Mesenchymal stem cell (in vitro differentiated cells and primary cell): ENCODE data around the gene ZFYVE28.

Experiments
- DNase-seq: peaks from one replicate; pipeline ENCODE4 v3.0.0-alpha.2; 2013
- H2AFZ ChIP-seq: one replicate; pipeline ENCODE4 v1.6.1; 2013; ENCODE audit warnings: low read depth, mild to moderate bottlenecking, control low read depth, inconsistent platforms, low read length, moderate library complexity
- H2AK5ac ChIP-seq: 2 replicates; pipeline ENCODE4 v1.6.1; 2013; ENCODE audit warnings: low read length, moderate library complexity, mild to moderate bottlenecking, inconsistent platforms; ENCODE audit not compliant: severe bottlenecking
- H2BK120ac ChIP-seq: one replicate; pipeline ENCODE4 v1.6.1; 2013; ENCODE audit warnings: low read depth, mild to moderate bottlenecking, inconsistent platforms, low read length, moderate library complexity
- H2BK12ac ChIP-seq, 2 experiments: one replicate each; pipeline ENCODE4 v1.6.1; 2013; ENCODE audit warnings: inconsistent platforms in 2 of 2, low read length in 2 of 2, mild to moderate bottlenecking in 2 of 2, moderate library complexity in 2 of 2, control low read depth in 1 of 2
- H2BK15ac ChIP-seq: one replicate; pipeline ENCODE4 v1.6.1; 2013; ENCODE audit warnings: mild to moderate bottlenecking, low read depth, inconsistent platforms; ENCODE audit not compliant: poor library complexity, severe bottlenecking
- H2BK5ac ChIP-seq: 2 replicates; pipeline ENCODE4 v1.6.1; 2013; ENCODE audit warnings: low read depth, mild to moderate bottlenecking, low read length, control low read depth, inconsistent platforms; ENCODE audit not compliant: poor library complexity, severe bottlenecking
- H3K14ac ChIP-seq, 2 experiments: one replicate each; pipeline ENCODE4 v1.6.1; 2013; ENCODE audit warnings: inconsistent platforms in 2 of 2, low read length in 2 of 2, control low read depth in 1 of 2, mild to moderate bottlenecking in 1 of 2, moderate library complexity in 1 of 2
- H3K18ac ChIP-seq, 2 experiments: one replicate each; pipeline ENCODE4 v1.6.1; 2013; ENCODE audit warnings: inconsistent platforms in 2 of 2, low read length in 2 of 2, control low read depth in 1 of 2, low read depth in 1 of 2, mild to moderate bottlenecking in 1 of 2
- H3K23ac ChIP-seq, 2 experiments: one replicate each; pipeline ENCODE4 v1.6.1; 2013; ENCODE audit warnings: inconsistent platforms in 2 of 2, low read length in 2 of 2, mild to moderate bottlenecking in 2 of 2, moderate library complexity in 2 of 2, control low read depth in 1 of 2
- H3K27ac ChIP-seq: 2 replicates; pipeline ENCODE4 v1.5.1; 2013; ENCODE audit warnings: mild to moderate bottlenecking, moderate library complexity, low read length, control low read depth, inconsistent platforms; ENCODE audit not compliant: poor library complexity, severe bottlenecking
- H3K27me3 ChIP-seq, 2 experiments: 2 replicates each; pipeline versions ENCODE4 v1.6.1 to v1.7.0; 2013; ENCODE audit warnings: low read length in 2 of 2, mild to moderate bottlenecking in 2 of 2, moderate library complexity in 2 of 2, control low read depth in 1 of 2, inconsistent platforms in 1 of 2; ENCODE audit not compliant: control insufficient read depth in 1 of 2, insufficient read depth in 1 of 2
- H3K36me3 ChIP-seq, 2 experiments: 2 replicates each; pipeline versions ENCODE4 v1.6.1 to v1.7.0; 2013; ENCODE audit warnings: low read length in 2 of 2, control low read depth in 1 of 2, inconsistent platforms in 1 of 2, low read depth in 1 of 2, mild to moderate bottlenecking in 1 of 2; ENCODE audit not compliant: insufficient read depth in 2 of 2, control insufficient read depth in 1 of 2
- H3K4ac ChIP-seq, 2 experiments: one replicate each; pipeline ENCODE4 v1.6.1; 2013; ENCODE audit warnings: inconsistent platforms in 2 of 2, low read length in 2 of 2, mild to moderate bottlenecking in 2 of 2, moderate library complexity in 2 of 2, control low read depth in 1 of 2, low read depth in 1 of 2
- H3K4me1 ChIP-seq: 2 replicates; pipeline ENCODE4 v1.6.1; 2013; ENCODE audit warnings: low read depth, low read length, control low read depth; ENCODE audit not compliant: control insufficient read depth, insufficient read depth
- H3K4me2 ChIP-seq: 2 replicates; pipeline ENCODE4 v1.6.1; 2013; ENCODE audit warnings: low read length, mild to moderate bottlenecking, inconsistent platforms; ENCODE audit not compliant: poor library complexity, severe bottlenecking
- H3K4me3 ChIP-seq, 2 experiments: 2 replicates each; pipeline versions ENCODE4 v1.5.1 to v1.7.0; 2013; ENCODE audit warnings: low read length in 2 of 2, mild to moderate bottlenecking in 2 of 2, control low read depth in 1 of 2, low read depth in 1 of 2; ENCODE audit not compliant: insufficient read depth in 1 of 2
- H3K79me1 ChIP-seq: replicated peaks from 2 replicates; pipeline ENCODE4 v1.6.1; 2013; ENCODE audit warnings: mild to moderate bottlenecking, control low read depth, low read length, inconsistent platforms; ENCODE audit not compliant: poor library complexity, severe bottlenecking
- H3K9ac ChIP-seq: 2 replicates; pipeline ENCODE4 v1.7.0; 2013; ENCODE audit warnings: mild to moderate bottlenecking, low read length, moderate library complexity
- H3K9me3 ChIP-seq: 2 replicates; pipeline ENCODE4 v1.7.0; 2013; ENCODE audit warnings: mild to moderate bottlenecking, low read length; ENCODE audit not compliant: control insufficient read depth
- H4K8ac ChIP-seq: one replicate; pipeline ENCODE4 v1.6.1; 2013; ENCODE audit warnings: inconsistent platforms, mild to moderate bottlenecking, low read length, moderate library complexity
- H4K91ac ChIP-seq: one replicate; pipeline ENCODE4 v1.6.1; 2013; ENCODE audit warnings: mild to moderate bottlenecking, low read length, inconsistent platforms
- WGBS: methylation state at CpG from one replicate; pipeline ENCODE4 v1.1.7; 2013; ENCODE audit warnings: mixed read lengths; 5-methylcytosine and 5-hydroxymethylcytosine counted together

The ZFYVE28 gene

GRCh38 chr4:2354760-2355159 lies 63.7 kb downstream of the ZFYVE28 start:
- Histone ChIP-seq H3K4me2 (no peak overlapping the region), H3K4me1 (peaks cover 22% of the 10 kb centered on the region), H2BK12ac (no peak overlapping the region), H3K23ac (no peak overlapping the region), H2BK5ac (no peak overlapping the region), H3K79me1 (peaks cover 50% of the 10 kb centered on the region), H3K18ac (no peak overlapping the region), H2BK15ac (no peak overlapping the region), H3K4ac (no peak overlapping the region), H3K27ac (no peak overlapping the region), H3K9ac (no peak overlapping the region), H3K36me3 (peaks cover 0 to 43% of the 10 kb centered on the region in 2 experiments), H4K8ac (no peak overlapping the region), H3K9me3 (no peaks in the 10 kb centered on the region), H3K27me3 (no peaks in the 10 kb centered on the region), H2AFZ (no peak overlapping the region), H2BK120ac (no peak overlapping the region), H3K4me3 (no peak overlapping the region), H3K14ac (no peak overlapping the region), H4K91ac (no peak overlapping the region), H2AK5ac (no peak overlapping the region)
- DNase-seq = no peak
- 93% methylated on average over 8 of the region's 9 CpGs for WGBS

DNA sequence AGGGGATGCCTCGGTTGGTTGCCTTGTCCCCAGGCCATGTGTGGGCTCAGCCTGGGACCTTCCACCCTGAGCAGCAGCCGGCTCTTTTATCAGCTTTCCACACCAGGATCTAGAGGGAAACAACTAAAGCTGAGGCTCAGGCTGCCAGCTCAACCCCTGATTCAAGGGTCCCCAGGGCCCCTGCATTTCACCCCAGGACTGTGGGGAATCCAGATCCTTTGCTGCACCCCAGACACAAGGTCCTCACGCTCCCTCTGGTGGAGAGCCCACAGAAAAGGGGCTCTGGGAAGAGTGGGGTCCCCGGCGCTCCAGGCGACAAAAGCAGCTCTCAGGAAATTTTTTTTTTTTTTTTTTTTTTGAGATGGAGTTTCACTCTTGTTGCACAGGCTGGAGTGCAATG lies 64.3 kb downstream of the ZFYVE28 start:
- Histone ChIP-seq H4K91ac (no peak overlapping the region), H3K18ac (no peak overlapping the region), H2AFZ (no peak overlapping the region), H3K4me3 (no peak overlapping the region), H3K4me1 (peaks cover 22% of the 10 kb centered on the region), H3K4me2 (no peak overlapping the region), H2AK5ac (no peak overlapping the region), H3K36me3 (peaks cover 0 to 43% of the 10 kb centered on the region in 2 experiments), H3K9me3 (no peaks in the 10 kb centered on the region), H2BK120ac (no peak overlapping the region), H3K27ac (no peak overlapping the region), H3K9ac (no peak overlapping the region), H2BK12ac (no peak overlapping the region), H3K4ac (no peak overlapping the region), H3K79me1 (peaks cover 46% of the 10 kb centered on the region), H3K27me3 (no peaks in the 10 kb centered on the region), H2BK5ac (no peak overlapping the region), H2BK15ac (no peak overlapping the region), H4K8ac (no peak overlapping the region), H3K23ac (no peak overlapping the region), H3K14ac (no peak overlapping the region)
- DNase-seq = no peak
- WGBS = 80% methylated on average over 6 of the region's 6 CpGs

- no peaks in the 10 kb centered on the region for H3K9me3 ChIP-seq
- H3K14ac ChIP-seq = no peak overlapping the region
- H3K18ac ChIP-seq = no peak overlapping the region
- no peak overlapping the region for H2BK12ac ChIP-seq
- peaks cover 45% of the 10 kb centered on the region for H3K79me1 ChIP-seq
- H3K27ac ChIP-seq = no peak overlapping the region
- no peak overlapping the region for H3K4ac ChIP-seq
- no peak overlapping the region for H2AFZ ChIP-seq
- DNase-seq = no peak
- H3K36me3 ChIP-seq = peaks cover 0 to 43% of the 10 kb centered on the region in 2 experiments
- H2BK120ac ChIP-seq = no peak overlapping the region
- H3K4me3 ChIP-seq = no peak overlapping the region
- H3K23ac ChIP-seq = no peak overlapping the region
- WGBS = 93% methylated on average over 30 of the region's 30 CpGs
- H3K4me2 ChIP-seq = no peak overlapping the region
- H3K9ac ChIP-seq = no peak overlapping the region
- H2BK5ac ChIP-seq = no peak overlapping the region
- H3K4me1 ChIP-seq = peaks cover 21% of the 10 kb centered on the region
- H4K8ac ChIP-seq = no peak overlapping the region
- H2AK5ac ChIP-seq = no peak overlapping the region
- H2BK15ac ChIP-seq = no peak overlapping the region
- no peaks in the 10 kb centered on the region for H3K27me3 ChIP-seq
- peak overlapping the region; percentile 11 for H4K91ac ChIP-seq
Measured at GRCh38 chr4:2353222-2354107, 65.0 kb downstream of the ZFYVE28 start.

DNA sequence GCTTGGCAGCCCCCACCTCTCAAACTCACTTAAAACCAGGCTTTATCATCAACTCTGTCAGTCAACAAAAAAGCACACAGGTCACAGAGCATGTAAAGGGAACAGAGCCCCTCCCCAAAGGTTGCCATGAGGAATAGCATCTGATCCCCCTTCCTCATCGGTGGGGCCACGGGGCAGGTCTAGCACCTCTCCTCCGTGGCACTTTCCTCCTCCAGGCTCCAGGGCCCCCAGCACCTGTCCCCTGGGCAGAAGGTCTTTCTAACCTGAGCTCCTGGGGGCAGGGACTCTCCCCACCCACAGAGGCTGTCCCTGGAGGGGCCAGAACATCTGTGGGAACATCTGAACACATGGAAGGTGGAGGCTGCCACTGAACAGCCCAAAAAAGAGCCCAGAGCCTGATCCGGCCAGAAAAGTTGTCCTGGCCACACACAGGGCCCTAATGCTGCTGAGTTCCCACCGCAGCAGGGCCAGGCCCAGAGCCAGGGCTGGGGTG lies 65.7 kb downstream of the ZFYVE28 start:
- DNase-seq = no peak
- Histone ChIP-seq H3K36me3 (peaks cover 0 to 38% of the 10 kb centered on the region in 2 experiments), H2BK15ac (no peak overlapping the region), H2BK120ac (no peak overlapping the region), H3K79me1 (peaks cover 39% of the 10 kb centered on the region), H2AFZ (no peak overlapping the region), H3K9me3 (no peaks in the 10 kb centered on the region), H3K4ac (no peak overlapping the region), H3K27me3 (no peaks in the 10 kb centered on the region), H2BK5ac (no peak overlapping the region), H2BK12ac (no peak overlapping the region), H3K4me2 (no peak overlapping the region), H4K91ac (no peak overlapping the region), H3K18ac (no peak overlapping the region), H3K23ac (no peak overlapping the region), H4K8ac (no peak overlapping the region), H3K4me1 (peaks cover 14% of the 10 kb centered on the region), H3K4me3 (no peak overlapping the region), H2AK5ac (no peak overlapping the region), H3K14ac (no peak overlapping the region), H3K27ac (no peak overlapping the region), H3K9ac (no peak overlapping the region)
- WGBS = 92% methylated on average over 5 of the region's 5 CpGs
